Limb (tissue), 2 donors: ENCODE measurements around the gene PDGFB.
"Not testable (repeated sequence)": the region's sequence is repeated elsewhere in the genome, so short reads cannot be mapped to it uniquely, and the experiment has no call there.

Experiments
- DNase-seq, 2 donors: peaks; one replicate each; pipeline ENCODE4 v3.0.0-alpha.2; 2016; ENCODE audit errors: extremely low spot score in 2 of 2

The PDGFB gene

GRCh38 chr22:39229075-39229474 is 15.7 kb downstream of the PDGFB start:
- DNase-seq = no peak

GRCh38 chr22:39227542-39228272 is 17.1 kb downstream of the PDGFB start:
- DNase-seq = no peak

GRCh38 chr22:39226353-39226752 is 18.4 kb downstream of the PDGFB start:
- DNase-seq = no peak

- DNase-seq = no peak
These were observed 19.2 kb downstream of the PDGFB start for GRCh38 chr22:39225591-39225990.

- DNase-seq = no peak
These were observed 20.2 kb downstream of the PDGFB start for GRCh38 chr22:39224550-39224949.

- DNase-seq = no peak
These were observed 21.6 kb downstream of the PDGFB start for GRCh38 chr22:39223091-39223710.

- DNase-seq = peak in 1 of 2 donors; percentile 14
These were observed 22.6 kb downstream of the PDGFB start for GRCh38 chr22:39221999-39222686.

GRCh38 chr22:39220890-39221850 is 23.6 kb downstream of the PDGFB start:
- DNase-seq = no peak

- DNase-seq = no peak
These were observed 24.3 kb downstream of the PDGFB start for GRCh38 chr22:39220450-39220849.

- peak in 1 of 2 donors; percentile 16 for DNase-seq
These were observed 25.4 kb downstream of the PDGFB start for GRCh38 chr22:39219071-39220039.

- not testable (repeated sequence) for DNase-seq
These were observed 26.4 kb downstream of the PDGFB start for GRCh38 chr22:39218432-39218831.

GRCh38 chr22:39216143-39216490 is 28.7 kb downstream of the PDGFB start:
- no peak for DNase-seq

GRCh38 chr22:39215426-39216142 is 29.2 kb downstream of the PDGFB start:
- DNase-seq = no peak

- no peak for DNase-seq
These were observed 29.7 kb downstream of the PDGFB start for GRCh38 chr22:39215070-39215396.

- DNase-seq = no peak
These were observed 30.3 kb downstream of the PDGFB start for GRCh38 chr22:39214383-39215069.

- DNase-seq = peak in 1 of 2 donors; percentile 17
These were observed 30.8 kb downstream of the PDGFB start for GRCh38 chr22:39214006-39214382.

GRCh38 chr22:39212721-39213376 is 31.9 kb downstream of the PDGFB start:
- no peak for DNase-seq

GRCh38 chr22:39209756-39210155 is 35.0 kb downstream of the PDGFB start:
- DNase-seq = no peak
